Lower leg skin (tissue), 4 donors: ENCODE results near the gene MELK. TPM values are rescaled to one million over a fixed set of nuclear protein-coding genes. Genes with fewer than 3 reads are reported as not detected.
"Not testable (repeated sequence)": the region's sequence is repeated elsewhere in the genome, so short reads cannot be mapped to it uniquely, and the experiment has no call there.

Experiments used
- DNase-seq, 2 donors: peaks; one replicate each; pipeline ENCODE4 v3.0.0-alpha.2; 2019; ENCODE audit warnings: low spot score in 2 of 2
- H3K4me3 ChIP-seq: fragments of 200-600 bp; sonication (generic); 2 replicates; pipeline ENCODE4 v1.5.1; 2017; ENCODE audit warnings: mild to moderate bottlenecking, low read depth; ENCODE audit not compliant: poor library complexity, severe bottlenecking
- CTCF ChIP-seq, 3 donors: fragments of 450-650 bp; IDR thresholded peaks; one replicate each; pipeline ENCODE4 v1.5.1; 2016; ENCODE audit warnings: antibody characterized with exemption in 3 of 3, mild to moderate bottlenecking in 3 of 3, moderate library complexity in 2 of 3
- POLR2A ChIP-seq, 2 donors: fragments of 450-650 bp; IDR thresholded peaks; one replicate each; pipeline ENCODE4 v1.6.1; 2016 to 2017; ENCODE audit warnings: antibody characterized with exemption in 2 of 2, mild to moderate bottlenecking in 1 of 2, moderate library complexity in 1 of 2
- WGBS, 2 donors: methylation state at CpG; one replicate each; pipeline ENCODE4 v1.1.5; 2018; 5-methylcytosine and 5-hydroxymethylcytosine counted together
- intact Hi-C: fragments of 100-400 bp; cut with DNase I; formaldehyde crosslinking; loops from one replicate; pipeline ENCODE4 v1.15.0; 2023; ENCODE audit warnings: low total_unique reads
- total RNA-seq, 4 donors: library from RNA; depleted of rRNA; stranded (reverse); fragments of >200 nt; gene quantifications; one replicate each; pipeline ENCODE4 v1.1.0, GENCODE V29; 2016

Gene MELK
- total RNA-seq, 4 donors from 2014 or later: 0.47 to 3.2 (median 2.2) TPM

- H3K4me3 ChIP-seq: no peak overlapping the region
- intact Hi-C loops: no loop called here
- TF ChIP-seq POLR2A (IDR thresholded peaks at IDR 0.05) (no peak), CTCF (IDR thresholded peaks at IDR 0.05) (no peak)
- 92 to 93% methylated on average over 2 of the region's 2 CpGs for WGBS, 2 donors
- DNase-seq: peak in 1 of 2 donors; percentile 3
Measured at GRCh38 chr9:36571333-36571732, 1.4 kb upstream of the MELK start.

DNA sequence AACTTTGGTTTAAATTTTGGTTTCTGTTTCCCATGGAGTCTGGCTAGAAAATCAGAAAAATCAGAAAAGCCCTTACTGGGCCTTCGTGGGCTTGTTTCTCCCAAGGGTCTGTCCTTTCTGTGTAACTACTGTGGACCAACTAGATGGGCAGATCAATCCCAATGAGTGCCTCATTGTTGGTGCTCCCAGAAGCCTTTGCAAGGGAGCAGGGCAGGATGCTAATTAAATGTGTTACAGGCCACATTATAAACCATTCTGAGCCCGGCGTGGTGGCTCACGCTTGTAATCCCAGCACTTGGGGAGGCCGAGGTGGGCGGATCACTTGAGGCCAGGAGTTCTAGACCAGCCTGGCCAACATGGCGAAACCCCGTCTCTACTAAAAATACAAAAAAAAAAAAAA lies 1.4 kb downstream of the MELK start:
- 89 to 94% methylated on average over 8 of the region's 8 CpGs for WGBS, 2 donors
- H3K4me3 ChIP-seq, intact Hi-C loops: not testable (repeated sequence)
- peak in 1 of 2 donors; percentile 23 for DNase-seq

DNA sequence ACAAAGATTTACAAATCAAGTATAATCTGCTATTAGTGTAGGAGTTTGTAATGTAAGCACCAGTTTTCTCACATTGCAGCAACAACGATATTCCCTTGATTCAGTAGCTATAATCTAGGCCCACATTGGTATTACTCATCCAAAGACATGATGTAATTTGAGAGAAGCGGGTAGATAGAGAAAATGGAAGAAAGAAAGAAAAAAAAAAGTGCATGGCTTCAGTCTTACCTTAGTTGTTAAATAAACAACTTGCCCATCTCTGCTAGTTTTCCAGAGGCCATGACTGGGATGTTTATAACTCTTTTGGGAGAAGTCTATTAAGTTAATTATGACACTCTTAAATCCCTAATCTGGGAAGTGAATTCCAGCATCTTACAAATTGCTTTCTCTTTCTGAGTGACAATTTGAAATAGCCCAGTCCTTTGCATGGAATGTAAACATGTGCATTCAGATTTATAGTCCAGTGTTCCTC lies 2.8 kb downstream of the MELK start:
- WGBS, 2 donors: 64% methylated on average over 2 of the region's 2 CpGs
- no peak for DNase-seq
- TF ChIP-seq CTCF (IDR thresholded peaks at IDR 0.05): no peak
- TF ChIP-seq POLR2A (IDR thresholded peaks at IDR 0.05): no peak
- H3K4me3 ChIP-seq: no peak overlapping the region
- intact Hi-C loops: no loop called here

- no peak overlapping the region for H3K4me3 ChIP-seq
- intact Hi-C loops: no loop called here
- no peak for DNase-seq
- no peak for TF ChIP-seq POLR2A (IDR thresholded peaks at IDR 0.05)
- WGBS, 2 donors: 89 to 94% methylated on average over 3 of the region's 3 CpGs
Measured at GRCh38 chr9:36576866-36577265, 4.2 kb downstream of the MELK start.

GRCh38 chr9:36584620-36585460 lies 12.1 kb downstream of the MELK start:
- 80 to 93% methylated on average over 7 of the region's 7 CpGs for WGBS, 2 donors
- no peak overlapping the region for H3K4me3 ChIP-seq
- intact Hi-C loops: no loop called here

DNA sequence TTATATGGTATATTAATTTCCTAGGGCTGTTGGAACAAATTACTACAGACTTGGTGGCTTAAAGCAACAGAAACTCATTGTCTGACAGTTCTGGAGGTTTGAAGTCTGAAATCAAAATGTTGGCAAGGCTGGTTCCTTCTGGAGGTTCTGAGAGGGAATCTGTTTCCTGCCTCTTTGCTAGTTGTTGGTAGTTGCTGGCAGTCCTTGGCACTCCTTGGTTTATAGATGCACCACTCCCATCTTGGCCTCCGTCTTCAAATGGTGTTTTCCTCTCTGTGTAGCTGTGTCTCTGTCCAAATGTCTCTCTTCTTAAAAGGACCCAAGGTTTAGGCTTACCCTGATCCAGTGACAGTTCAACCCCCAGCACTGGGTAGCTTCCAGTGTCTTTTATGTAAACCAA lies 17.5 kb downstream of the MELK start:
- WGBS, 2 donors: 68 to 71% methylated on average over 1 of the region's 1 CpG
- intact Hi-C loops: no loop called here
- H3K4me3 ChIP-seq: no peak overlapping the region
- TF ChIP-seq POLR2A (IDR thresholded peaks at IDR 0.05) (no peak), CTCF (IDR thresholded peaks at IDR 0.05) (no peak)
- DNase-seq: no peak

More at GRCh38 chr9:36584620-36585460, 12.1 kb downstream of the MELK start:
- DNase-seq: no peak
- TF ChIP-seq CTCF (IDR thresholded peaks at IDR 0.05): no peak
- TF ChIP-seq POLR2A (IDR thresholded peaks at IDR 0.05): no peak
